Mesenchymal stem cell (in vitro differentiated cells and primary cell): ENCODE results near the gene MOSMO.
A peak's percentile ranks its signal among the peaks of the same experiment; 100 is the strongest.

ENCODE experiments used
- DNase-seq: peaks from one replicate; pipeline ENCODE4 v3.0.0-alpha.2; 2013
- H2AFZ ChIP-seq: one replicate; pipeline ENCODE4 v1.6.1; 2013; ENCODE audit warnings: low read depth, mild to moderate bottlenecking, control low read depth, inconsistent platforms, low read length, moderate library complexity
- H2AK5ac ChIP-seq: 2 replicates; pipeline ENCODE4 v1.6.1; 2013; ENCODE audit warnings: low read length, moderate library complexity, mild to moderate bottlenecking, inconsistent platforms; ENCODE audit not compliant: severe bottlenecking
- H2BK120ac ChIP-seq: one replicate; pipeline ENCODE4 v1.6.1; 2013; ENCODE audit warnings: low read depth, mild to moderate bottlenecking, inconsistent platforms, low read length, moderate library complexity
- H2BK12ac ChIP-seq, 2 experiments: one replicate each; pipeline ENCODE4 v1.6.1; 2013; ENCODE audit warnings: inconsistent platforms in 2 of 2, low read length in 2 of 2, mild to moderate bottlenecking in 2 of 2, moderate library complexity in 2 of 2, control low read depth in 1 of 2
- H2BK15ac ChIP-seq: one replicate; pipeline ENCODE4 v1.6.1; 2013; ENCODE audit warnings: mild to moderate bottlenecking, low read depth, inconsistent platforms; ENCODE audit not compliant: poor library complexity, severe bottlenecking
- H2BK5ac ChIP-seq: 2 replicates; pipeline ENCODE4 v1.6.1; 2013; ENCODE audit warnings: low read depth, mild to moderate bottlenecking, low read length, control low read depth, inconsistent platforms; ENCODE audit not compliant: poor library complexity, severe bottlenecking
- H3K14ac ChIP-seq, 2 experiments: one replicate each; pipeline ENCODE4 v1.6.1; 2013; ENCODE audit warnings: inconsistent platforms in 2 of 2, low read length in 2 of 2, control low read depth in 1 of 2, mild to moderate bottlenecking in 1 of 2, moderate library complexity in 1 of 2
- H3K18ac ChIP-seq, 2 experiments: one replicate each; pipeline ENCODE4 v1.6.1; 2013; ENCODE audit warnings: inconsistent platforms in 2 of 2, low read length in 2 of 2, control low read depth in 1 of 2, low read depth in 1 of 2, mild to moderate bottlenecking in 1 of 2
- H3K23ac ChIP-seq, 2 experiments: one replicate each; pipeline ENCODE4 v1.6.1; 2013; ENCODE audit warnings: inconsistent platforms in 2 of 2, low read length in 2 of 2, mild to moderate bottlenecking in 2 of 2, moderate library complexity in 2 of 2, control low read depth in 1 of 2
- H3K27ac ChIP-seq: 2 replicates; pipeline ENCODE4 v1.5.1; 2013; ENCODE audit warnings: mild to moderate bottlenecking, moderate library complexity, low read length, control low read depth, inconsistent platforms; ENCODE audit not compliant: poor library complexity, severe bottlenecking
- H3K27me3 ChIP-seq, 2 experiments: 2 replicates each; pipeline versions ENCODE4 v1.6.1 to v1.7.0; 2013; ENCODE audit warnings: low read length in 2 of 2, mild to moderate bottlenecking in 2 of 2, moderate library complexity in 2 of 2, control low read depth in 1 of 2, inconsistent platforms in 1 of 2; ENCODE audit not compliant: control insufficient read depth in 1 of 2, insufficient read depth in 1 of 2
- H3K36me3 ChIP-seq, 2 experiments: 2 replicates each; pipeline versions ENCODE4 v1.6.1 to v1.7.0; 2013; ENCODE audit warnings: low read length in 2 of 2, control low read depth in 1 of 2, inconsistent platforms in 1 of 2, low read depth in 1 of 2, mild to moderate bottlenecking in 1 of 2; ENCODE audit not compliant: insufficient read depth in 2 of 2, control insufficient read depth in 1 of 2
- H3K4ac ChIP-seq, 2 experiments: one replicate each; pipeline ENCODE4 v1.6.1; 2013; ENCODE audit warnings: inconsistent platforms in 2 of 2, low read length in 2 of 2, mild to moderate bottlenecking in 2 of 2, moderate library complexity in 2 of 2, control low read depth in 1 of 2, low read depth in 1 of 2
- H3K4me1 ChIP-seq: 2 replicates; pipeline ENCODE4 v1.6.1; 2013; ENCODE audit warnings: low read depth, low read length, control low read depth; ENCODE audit not compliant: control insufficient read depth, insufficient read depth
- H3K4me2 ChIP-seq: 2 replicates; pipeline ENCODE4 v1.6.1; 2013; ENCODE audit warnings: low read length, mild to moderate bottlenecking, inconsistent platforms; ENCODE audit not compliant: poor library complexity, severe bottlenecking
- H3K4me3 ChIP-seq, 2 experiments: 2 replicates each; pipeline versions ENCODE4 v1.5.1 to v1.7.0; 2013; ENCODE audit warnings: low read length in 2 of 2, mild to moderate bottlenecking in 2 of 2, control low read depth in 1 of 2, low read depth in 1 of 2; ENCODE audit not compliant: insufficient read depth in 1 of 2
- H3K79me1 ChIP-seq: replicated peaks from 2 replicates; pipeline ENCODE4 v1.6.1; 2013; ENCODE audit warnings: mild to moderate bottlenecking, control low read depth, low read length, inconsistent platforms; ENCODE audit not compliant: poor library complexity, severe bottlenecking
- H3K9ac ChIP-seq: 2 replicates; pipeline ENCODE4 v1.7.0; 2013; ENCODE audit warnings: mild to moderate bottlenecking, low read length, moderate library complexity
- H3K9me3 ChIP-seq: 2 replicates; pipeline ENCODE4 v1.7.0; 2013; ENCODE audit warnings: mild to moderate bottlenecking, low read length; ENCODE audit not compliant: control insufficient read depth
- H4K8ac ChIP-seq: one replicate; pipeline ENCODE4 v1.6.1; 2013; ENCODE audit warnings: inconsistent platforms, mild to moderate bottlenecking, low read length, moderate library complexity
- H4K91ac ChIP-seq: one replicate; pipeline ENCODE4 v1.6.1; 2013; ENCODE audit warnings: mild to moderate bottlenecking, low read length, inconsistent platforms
- WGBS: methylation state at CpG from one replicate; pipeline ENCODE4 v1.1.7; 2013; ENCODE audit warnings: mixed read lengths; 5-methylcytosine and 5-hydroxymethylcytosine counted together

The MOSMO gene

GRCh38 chr16:22005746-22006145 is 2.2 kb upstream of the MOSMO start:
- Histone ChIP-seq H2BK120ac (no peak overlapping the region), H3K4ac (no peak overlapping the region), H3K18ac (no peak overlapping the region), H3K14ac (no peak overlapping the region), H2BK15ac (no peak overlapping the region), H3K23ac (no peak overlapping the region), H3K79me1 (peaks cover 9% of the 10 kb centered on the region), H2AFZ (no peak overlapping the region), H4K91ac (no peak overlapping the region), H3K36me3 (no peaks in the 10 kb centered on the region), H3K9ac (no peak overlapping the region), H3K9me3 (no peaks in the 10 kb centered on the region), H4K8ac (no peak overlapping the region), H2AK5ac (no peak overlapping the region), H3K27ac (no peak overlapping the region), H3K27me3 (peaks cover 0 to 21% of the 10 kb centered on the region in 2 experiments), H3K4me1 (peaks cover 12% of the 10 kb centered on the region), H3K4me2 (no peak overlapping the region), H2BK5ac (no peak overlapping the region), H2BK12ac (no peak overlapping the region), H3K4me3 (no peak overlapping the region)
- no peak for DNase-seq
- WGBS, result 83% methylated on average over 1 of the region's 1 CpG

DNA sequence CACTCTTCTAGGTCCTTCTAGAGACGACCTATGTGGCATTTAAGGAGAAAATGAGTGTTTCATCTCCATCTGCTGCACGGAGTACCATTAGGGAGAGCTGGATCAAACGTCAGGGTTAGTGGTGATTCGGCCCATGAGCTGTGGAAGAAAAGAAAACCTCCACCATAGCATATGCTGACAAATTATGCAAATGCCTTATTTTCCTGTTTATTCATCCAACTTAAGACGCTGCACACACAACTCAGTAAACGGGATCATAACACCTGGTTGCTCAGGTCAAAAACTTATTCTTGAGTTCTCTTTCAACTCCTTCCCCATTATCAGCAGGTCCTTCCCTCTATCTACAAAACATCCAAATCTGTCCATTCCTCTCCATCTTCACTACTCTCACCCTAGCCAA is 1.3 kb upstream of the MOSMO start:
- DNase-seq, result no peak
- Histone ChIP-seq H2AK5ac (no peak overlapping the region), H3K4me3 (no peak overlapping the region), H3K14ac (no peak overlapping the region), H3K9me3 (no peaks in the 10 kb centered on the region), H3K79me1 (peaks cover 11% of the 10 kb centered on the region), H3K4me1 (peaks cover 9% of the 10 kb centered on the region), H3K9ac (no peak overlapping the region), H3K4ac (no peak overlapping the region), H3K4me2 (no peak overlapping the region), H3K27ac (no peak overlapping the region), H3K23ac (no peak overlapping the region), H4K8ac (no peak overlapping the region), H2BK15ac (no peak overlapping the region), H2BK5ac (no peak overlapping the region), H4K91ac (no peak overlapping the region), H3K36me3 (no peaks in the 10 kb centered on the region), H2AFZ (no peak overlapping the region), H2BK120ac (no peak overlapping the region), H3K27me3 (peaks cover 0 to 21% of the 10 kb centered on the region in 2 experiments), H2BK12ac (no peak overlapping the region), H3K18ac (no peak overlapping the region)
- WGBS, result 77% methylated on average over 6 of the region's 6 CpGs

DNA sequence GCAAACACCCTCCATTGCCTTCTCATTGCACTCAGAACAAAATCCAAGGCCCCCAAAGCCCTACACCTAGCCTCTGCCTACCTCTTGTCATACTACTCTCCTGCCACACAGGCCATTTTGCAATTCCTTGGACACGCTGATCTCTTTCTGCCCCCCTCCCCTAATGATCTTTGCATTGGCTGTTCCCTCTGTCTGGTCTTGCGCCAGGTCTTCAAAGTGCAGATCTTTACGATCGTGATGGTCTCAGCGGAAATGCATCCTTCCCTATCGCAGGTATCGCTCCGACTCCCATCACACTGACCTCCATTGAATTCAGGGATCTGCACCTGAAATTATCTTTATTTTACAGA is 777 bp upstream of the MOSMO start:
- H3K79me1 ChIP-seq, result peaks cover 11% of the 10 kb centered on the region
- peaks cover 9% of the 10 kb centered on the region for H3K4me1 ChIP-seq
- peak overlapping the region; percentile 89 for H3K4me2 ChIP-seq
- peak overlapping the region in 1 of 2 experiments; percentile 86 for H3K4me3 ChIP-seq
- H3K18ac ChIP-seq, result no peak overlapping the region
- peaks cover 0 to 21% of the 10 kb centered on the region in 2 experiments for H3K27me3 ChIP-seq
- no peak overlapping the region for H3K14ac ChIP-seq
- no peak overlapping the region for H4K91ac ChIP-seq
- H4K8ac ChIP-seq, result no peak overlapping the region
- DNase-seq, result no peak
- H3K9ac ChIP-seq, result peak overlapping the region; percentile 88
- H3K23ac ChIP-seq, result no peak overlapping the region
- H2BK15ac ChIP-seq, result no peak overlapping the region
- H3K27ac ChIP-seq, result no peak overlapping the region
- H3K9me3 ChIP-seq, result no peaks in the 10 kb centered on the region
- H3K4ac ChIP-seq, result no peak overlapping the region
- no peak overlapping the region for H2AK5ac ChIP-seq
- no peak overlapping the region for H2BK5ac ChIP-seq
- no peak overlapping the region for H2BK120ac ChIP-seq
- H3K36me3 ChIP-seq, result no peaks in the 10 kb centered on the region
- WGBS, result 11% methylated on average over 8 of the region's 8 CpGs
- no peak overlapping the region for H2BK12ac ChIP-seq
- H2AFZ ChIP-seq, result peak overlapping the region; percentile 75

DNA sequence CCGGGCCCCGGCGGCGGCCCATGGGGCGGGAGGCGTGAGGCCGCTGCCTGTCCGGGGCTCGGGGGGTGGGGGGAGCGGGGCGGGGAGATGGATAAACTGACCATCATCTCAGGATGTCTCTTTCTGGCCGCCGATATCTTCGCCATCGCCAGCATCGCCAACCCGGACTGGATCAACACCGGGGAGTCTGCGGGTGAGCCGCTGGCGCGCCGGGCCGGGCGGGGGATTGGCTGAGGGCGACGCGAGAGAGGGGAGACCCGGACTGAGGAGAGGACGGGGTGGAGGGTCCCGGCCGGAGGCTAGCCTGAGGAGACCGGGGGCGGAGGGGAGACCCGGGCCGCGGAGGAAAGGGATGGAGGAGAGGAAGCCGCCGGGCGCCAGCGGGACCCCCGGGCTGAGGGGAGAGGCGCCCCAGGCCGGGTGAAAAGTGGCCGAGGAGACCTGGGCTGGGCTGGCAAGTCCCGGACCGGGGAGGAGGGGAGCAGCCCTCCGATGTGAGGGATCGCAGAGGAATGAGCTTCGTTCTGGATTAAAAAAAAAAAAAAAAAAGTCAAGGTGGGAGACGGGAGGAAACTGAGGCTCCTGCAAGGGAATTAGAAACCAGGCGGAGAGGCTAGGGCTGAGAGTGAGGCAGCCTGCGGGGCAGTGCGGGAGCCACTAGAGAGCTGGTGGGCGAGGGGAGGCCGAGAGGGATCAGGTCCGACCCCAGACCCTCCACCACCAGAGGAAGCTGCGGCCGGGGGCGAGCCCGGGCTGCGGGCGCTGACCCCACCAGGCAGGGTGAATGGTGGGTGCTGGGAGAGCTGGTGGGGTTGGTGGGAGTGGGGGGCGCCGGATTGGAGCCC is 526 bp downstream of the MOSMO start:
- Histone ChIP-seq H2AK5ac (no peak overlapping the region), H3K36me3 (no peaks in the 10 kb centered on the region), H3K79me1 (peaks cover 11% of the 10 kb centered on the region), H3K27ac (no peak overlapping the region), H3K4me1 (peaks cover 9% of the 10 kb centered on the region), H2BK15ac (peak overlapping the region; percentile 61), H2BK120ac (peak overlapping the region; percentile 83), H3K23ac (peak overlapping the region in 1 of 2 experiments; percentile 75), H4K8ac (peak overlapping the region; percentile 59), H3K27me3 (peaks cover 0 to 18% of the 10 kb centered on the region in 2 experiments), H2BK5ac (no peak overlapping the region), H3K4me2 (peak overlapping the region; percentile 92), H3K9ac (peak overlapping the region; percentile 89), H2BK12ac (peak overlapping the region in 1 of 2 experiments; percentile 79), H3K4me3 (peak overlapping the region; percentile 88 to 91), H2AFZ (peak overlapping the region; percentile 79), H3K9me3 (no peaks in the 10 kb centered on the region), H3K4ac (peak overlapping the region in 1 of 2 experiments; percentile 84), H4K91ac (peak overlapping the region; percentile 31), H3K14ac (peak overlapping the region in 1 of 2 experiments; percentile 55), H3K18ac (peak overlapping the region; percentile 60 to 70)
- WGBS, result under 1% methylated on average over 39 of the region's 65 CpGs
- DNase-seq, result peak; percentile 40
